Activated naive CD8-positive, alpha-beta T cell treated with anti-CD3 and anti-CD28 coated beads, Interleukin-2, amount 50 U/mL, for 16 hours (primary cell): ENCODE results near the gene PPM1J.

Experiments used
- DNase-seq: peaks from one replicate; pipeline ENCODE4 v3.0.0-alpha.2; 2020; ENCODE audit warnings: low read depth, low spot score

The PPM1J gene

GRCh38 chr1:112688781-112689193 is 26.3 kb downstream of the PPM1J start:
- no peak for DNase-seq

- DNase-seq, result no peak
These were observed 27.2 kb downstream of the PPM1J start for GRCh38 chr1:112687785-112688496.

GRCh38 chr1:112687361-112687760 is 27.8 kb downstream of the PPM1J start:
- DNase-seq, result no peak

GRCh38 chr1:112686835-112687234 is 28.3 kb downstream of the PPM1J start:
- no peak for DNase-seq

- DNase-seq, result no peak
These were observed 28.7 kb downstream of the PPM1J start for GRCh38 chr1:112686417-112686816.

GRCh38 chr1:112685913-112686312 is 29.2 kb downstream of the PPM1J start:
- DNase-seq, result no peak

GRCh38 chr1:112678605-112679004 is 36.5 kb downstream of the PPM1J start:
- no peak for DNase-seq

GRCh38 chr1:112677501-112677900 is 37.6 kb downstream of the PPM1J start:
- DNase-seq, result no peak

GRCh38 chr1:112676543-112676942 is 38.6 kb downstream of the PPM1J start:
- DNase-seq, result no peak

GRCh38 chr1:112675728-112676381 is 39.3 kb downstream of the PPM1J start:
- no peak for DNase-seq

GRCh38 chr1:112674986-112675727 is 40.0 kb downstream of the PPM1J start:
- no peak for DNase-seq

GRCh38 chr1:112674440-112674985 is 40.6 kb downstream of the PPM1J start, which contains the start of gene MOV10:
Gene MOV10, plus strand, starts transcription at chr1:112674659. Its CDS starts 254 bp downstream, at chr1:112674913.
- no peak for DNase-seq

- no peak for DNase-seq
These were observed 41.3 kb downstream of the PPM1J start for GRCh38 chr1:112673592-112674439.

- no peak for DNase-seq
These were observed 42.3 kb downstream of the PPM1J start for GRCh38 chr1:112672842-112673241.

GRCh38 chr1:112672009-112672408 is 43.1 kb downstream of the PPM1J start:
- DNase-seq, result no peak

GRCh38 chr1:112666946-112667345 is 48.2 kb downstream of the PPM1J start:
- no peak for DNase-seq

GRCh38 chr1:112665857-112666256 is 49.3 kb downstream of the PPM1J start:
- no peak for DNase-seq
